Glutamatergic neuron (in vitro differentiated cells): ENCODE data around the gene ABHD12B. TPM values are rescaled to one million over a fixed set of nuclear protein-coding genes. Genes with fewer than 3 reads are reported as not detected.

Experiments
- DNase-seq: peaks from one replicate; pipeline ENCODE4 v3.0.0; 2022
- H3K27ac Mint-ChIP-seq: one replicate; pipeline ENCODE4 v1.8.0; 2020; ENCODE audit warnings: mild to moderate bottlenecking, mixed read lengths, inconsistent platforms; ENCODE audit not compliant: unreplicated experiment
- H3K27me3 Mint-ChIP-seq: one replicate; pipeline ENCODE4 v1.8.0; 2020; ENCODE audit warnings: mild to moderate bottlenecking, moderate library complexity, mixed read lengths, inconsistent platforms; ENCODE audit not compliant: unreplicated experiment
- H3K36me3 Mint-ChIP-seq: one replicate; pipeline ENCODE4 v1.8.0; 2020; ENCODE audit warnings: mild to moderate bottlenecking, mixed read lengths, inconsistent platforms; ENCODE audit not compliant: unreplicated experiment
- H3K4me1 Mint-ChIP-seq: one replicate; pipeline ENCODE4 v1.8.0; 2020; ENCODE audit warnings: mild to moderate bottlenecking, low read depth, mixed read lengths, inconsistent platforms; ENCODE audit not compliant: unreplicated experiment
- H3K4me3 Mint-ChIP-seq: one replicate; pipeline ENCODE4 v1.8.0; 2020; ENCODE audit warnings: mild to moderate bottlenecking, mixed read lengths, inconsistent platforms; ENCODE audit not compliant: unreplicated experiment
- H3K9me3 Mint-ChIP-seq: one replicate; pipeline ENCODE4 v1.8.0; 2020; ENCODE audit warnings: mild to moderate bottlenecking, moderate library complexity, mixed read lengths, inconsistent platforms; ENCODE audit not compliant: unreplicated experiment
- CTCF ChIP-seq: fragments of 200-600 bp; sonication (generic); IDR thresholded peaks from one replicate; pipeline ENCODE4 v1.5.0; 2021; ENCODE audit not compliant: partially characterized antibody, unreplicated experiment
- total RNA-seq: library from RNA; stranded (reverse); fragmentation: NEBNext Ultra II Directional; extraction: Animal tissue kit (Norgen Biotek cat#: 25700); gene quantifications from one replicate; pipeline ENCODE4 v1.2.1, GENCODE V29; 2021; ENCODE audit not compliant: unreplicated experiment

ABHD12B gene
- total RNA-seq, 1 donor from 2014 or later = 0.61 TPM

DNA sequence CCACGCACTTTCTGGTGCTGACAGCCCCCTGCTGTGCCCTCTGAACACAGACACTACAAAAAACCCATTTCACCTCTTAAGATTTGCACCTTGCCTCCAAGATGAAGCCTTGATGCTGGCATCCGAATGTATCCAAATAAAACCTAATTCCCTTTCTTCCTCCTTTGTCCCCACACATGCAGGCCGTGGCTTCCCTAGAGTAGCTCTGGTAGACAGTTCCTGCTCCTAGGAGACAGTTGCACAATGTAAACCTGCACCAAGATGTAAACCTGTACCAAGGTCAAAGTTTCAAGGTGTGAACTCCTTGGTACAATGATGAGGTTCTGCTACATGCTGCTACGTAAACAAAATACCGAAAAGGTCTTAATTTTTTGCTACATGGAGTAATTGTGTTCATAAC, 625 bp upstream of the ABHD12B start:
- no peak for TF ChIP-seq CTCF
- H3K9me3 Mint-ChIP-seq = peaks cover 3% of the 10 kb centered on the region

GRCh38 chr14:50874757-50875156, 2.9 kb downstream of the ABHD12B start:
- peaks cover 20% of the 10 kb centered on the region for H3K27me3 Mint-ChIP-seq
- no peak overlapping the region for H3K27ac Mint-ChIP-seq
- TF ChIP-seq CTCF = no peak
- H3K4me1 Mint-ChIP-seq = peaks cover 13% of the 10 kb centered on the region
- no peak for DNase-seq
- H3K4me3 Mint-ChIP-seq = no peak overlapping the region
- no peaks in the 10 kb centered on the region for H3K36me3 Mint-ChIP-seq
- peaks cover 2% of the 10 kb centered on the region for H3K9me3 Mint-ChIP-seq

More for the DNA sequence above, 625 bp upstream of the ABHD12B start:
- peaks cover 20% of the 10 kb centered on the region for H3K27me3 Mint-ChIP-seq
- no peak for DNase-seq
- H3K27ac Mint-ChIP-seq = no peak overlapping the region
- H3K4me3 Mint-ChIP-seq = peak overlapping the region; percentile 44
- H3K4me1 Mint-ChIP-seq = peaks cover 22% of the 10 kb centered on the region
- no peaks in the 10 kb centered on the region for H3K36me3 Mint-ChIP-seq

- H3K27ac Mint-ChIP-seq = no peak overlapping the region
- peaks cover 2% of the 10 kb centered on the region for H3K9me3 Mint-ChIP-seq
- H3K4me1 Mint-ChIP-seq = peaks cover 13% of the 10 kb centered on the region
- DNase-seq = no peak
- peaks cover 20% of the 10 kb centered on the region for H3K27me3 Mint-ChIP-seq
- H3K4me3 Mint-ChIP-seq = no peak overlapping the region
- TF ChIP-seq CTCF = no peak
- no peaks in the 10 kb centered on the region for H3K36me3 Mint-ChIP-seq
Observed at GRCh38 chr14:50875359-50876070, 3.7 kb downstream of the ABHD12B start.

- Mint-ChIP-seq H3K9me3 (peaks cover 3% of the 10 kb centered on the region), H3K36me3 (no peaks in the 10 kb centered on the region), H3K4me1 (no peaks in the 10 kb centered on the region), H3K4me3 (no peak overlapping the region), H3K27me3 (peaks cover 2% of the 10 kb centered on the region), H3K27ac (no peak overlapping the region)
- no peak for DNase-seq
- TF ChIP-seq CTCF = no peak
Observed at GRCh38 chr14:50882932-50883826, 11.3 kb downstream of the ABHD12B start.

GRCh38 chr14:50883827-50884197, 12.0 kb downstream of the ABHD12B start:
- no peak for TF ChIP-seq CTCF
- Mint-ChIP-seq H3K36me3 (no peaks in the 10 kb centered on the region), H3K4me1 (no peaks in the 10 kb centered on the region), H3K4me3 (no peak overlapping the region), H3K27ac (no peak overlapping the region), H3K27me3 (peaks cover 2% of the 10 kb centered on the region), H3K9me3 (peaks cover 3% of the 10 kb centered on the region)
- DNase-seq = no peak
